H9 (cell line): ENCODE results near the gene MED25. TPM values are rescaled to one million over a fixed set of nuclear protein-coding genes. Genes with fewer than 3 reads are reported as not detected.

ENCODE experiments used
- DNase-seq: peaks from one replicate; pipeline ENCODE4 v3.0.0-alpha.2; 2017
- H2AFZ ChIP-seq: one replicate; pipeline ENCODE4 v1.6.1; 2013; ENCODE audit warnings: mild to moderate bottlenecking, low read length, control low read depth, moderate library complexity
- H2AK5ac ChIP-seq: 2 replicates; pipeline ENCODE4 v1.6.1; 2013; ENCODE audit warnings: low read length, control low read depth, mixed read lengths; ENCODE audit not compliant: insufficient read length
- H2BK120ac ChIP-seq: one replicate; pipeline ENCODE4 v1.6.1; 2013; ENCODE audit warnings: low read depth, mild to moderate bottlenecking, low read length, control low read depth, inconsistent platforms; ENCODE audit not compliant: poor library complexity, severe bottlenecking
- H2BK12ac ChIP-seq: 2 replicates; pipeline ENCODE4 v1.6.1; 2013; ENCODE audit warnings: low read length, control low read depth, mixed read lengths, low read depth; ENCODE audit not compliant: insufficient read length
- H2BK15ac ChIP-seq: 2 replicates; pipeline ENCODE4 v1.6.1; 2013; ENCODE audit warnings: low read depth, low read length, control low read depth
- H2BK20ac ChIP-seq: one replicate; pipeline ENCODE4 v1.6.1; 2013; ENCODE audit warnings: low read depth, mild to moderate bottlenecking, low read length, control low read depth, inconsistent platforms; ENCODE audit not compliant: poor library complexity, severe bottlenecking
- H2BK5ac ChIP-seq: 2 replicates; pipeline ENCODE4 v1.6.1; 2013; ENCODE audit warnings: low read length, control low read depth, mixed read lengths; ENCODE audit not compliant: insufficient read length
- H3K14ac ChIP-seq: 2 replicates; pipeline ENCODE4 v1.6.1; 2013; ENCODE audit warnings: low read length, control low read depth; ENCODE audit not compliant: insufficient read depth
- H3K18ac ChIP-seq: 2 replicates; pipeline ENCODE4 v1.6.1; 2013; ENCODE audit warnings: low read depth, mild to moderate bottlenecking, mixed read lengths, low read length, control low read depth; ENCODE audit not compliant: insufficient read length
- H3K23ac ChIP-seq: 2 replicates; pipeline ENCODE4 v1.6.1; 2013; ENCODE audit warnings: low read length, control low read depth, mixed read lengths, low read depth; ENCODE audit not compliant: insufficient read length
- H3K23me2 ChIP-seq: 2 replicates; pipeline ENCODE4 v1.6.1; 2013; ENCODE audit warnings: low read depth, mild to moderate bottlenecking, mixed read lengths, low read length, control low read depth; ENCODE audit not compliant: insufficient read length, poor library complexity, severe bottlenecking
- H3K27ac ChIP-seq: 2 replicates; pipeline ENCODE4 v1.5.1; 2013; ENCODE audit warnings: low read length, control low read depth, mixed read lengths, low read depth; ENCODE audit not compliant: insufficient read length
- H3K27me3 ChIP-seq: 2 replicates; pipeline ENCODE4 v1.6.1; 2013; ENCODE audit warnings: low read length, control low read depth, inconsistent platforms; ENCODE audit not compliant: insufficient read depth
- H3K4ac ChIP-seq: 2 replicates; pipeline ENCODE4 v1.6.1; 2013; ENCODE audit warnings: low read depth, mild to moderate bottlenecking, control low read depth, inconsistent platforms, low read length, moderate library complexity
- H3K4me1 ChIP-seq: 2 replicates; pipeline ENCODE4 v1.6.1; 2013; ENCODE audit warnings: low read length, control low read depth, inconsistent platforms; ENCODE audit not compliant: insufficient read depth
- H3K4me2 ChIP-seq: 2 replicates; pipeline ENCODE4 v1.6.1; 2013; ENCODE audit warnings: low read length, control low read depth, mixed read lengths; ENCODE audit not compliant: insufficient read length, insufficient read depth
- H3K56ac ChIP-seq: 2 replicates; pipeline ENCODE4 v1.6.1; 2013; ENCODE audit warnings: low read depth, mild to moderate bottlenecking, mixed read lengths, low read length, control low read depth; ENCODE audit not compliant: insufficient read length
- H3K79me1 ChIP-seq: 2 replicates; pipeline ENCODE4 v1.6.1; 2013; ENCODE audit warnings: low read depth, mild to moderate bottlenecking, moderate library complexity, low read length, control low read depth, inconsistent platforms; ENCODE audit not compliant: insufficient read depth, poor library complexity, severe bottlenecking
- H3K79me2 ChIP-seq: 2 replicates; pipeline ENCODE4 v1.6.1; 2013; ENCODE audit warnings: low read length, control low read depth, inconsistent platforms; ENCODE audit not compliant: insufficient read depth
- H3K9ac ChIP-seq: 2 replicates; pipeline ENCODE4 v1.6.1; 2013; ENCODE audit warnings: low read length, control low read depth, mixed read lengths; ENCODE audit not compliant: insufficient read length; ENCODE audit errors: extremely low read depth
- H3K9me3 ChIP-seq: one replicate; pipeline ENCODE4 v1.6.1; 2013; ENCODE audit warnings: low read depth, low read length, inconsistent platforms; ENCODE audit not compliant: control insufficient read depth
- H3T11ph ChIP-seq: one replicate; pipeline ENCODE4 v1.6.1; 2013; ENCODE audit warnings: mild to moderate bottlenecking, low read length, control low read depth, inconsistent platforms
- H4K20me1 ChIP-seq: one replicate; pipeline ENCODE4 v1.6.1; 2013; ENCODE audit not compliant: control insufficient read depth, insufficient read length, insufficient read depth
- H4K5ac ChIP-seq: 2 replicates; pipeline ENCODE4 v1.6.1; 2013; ENCODE audit warnings: low read depth, mild to moderate bottlenecking, mixed read lengths, low read length, control low read depth; ENCODE audit not compliant: insufficient read length
- H4K8ac ChIP-seq: replicated peaks from 2 replicates; pipeline ENCODE4 v1.6.1; 2013; ENCODE audit warnings: low read length, control low read depth, mixed read lengths, low read depth; ENCODE audit not compliant: insufficient read length
- H4K91ac ChIP-seq: 2 replicates; pipeline ENCODE4 v1.6.1; 2013; ENCODE audit warnings: low read depth, mild to moderate bottlenecking, moderate library complexity, mixed read lengths, low read length, control low read depth; ENCODE audit not compliant: insufficient read length
- H3K27ac Mint-ChIP-seq, 3 experiments: 2 replicates in 2 of 3; 3 replicates in 1 of 3; pipeline ENCODE4 v1.8.0; 2020 to 2021; ENCODE audit warnings: mixed read lengths in 3 of 3, mild to moderate bottlenecking in 1 of 3, moderate library complexity in 1 of 3
- H3K27me3 Mint-ChIP-seq: 2 replicates; pipeline ENCODE4 v1.8.0; 2021; ENCODE audit warnings: low read depth, mild to moderate bottlenecking, moderate library complexity, mixed read lengths
- H3K36me3 Mint-ChIP-seq, 3 experiments: 2 replicates in 2 of 3; 3 replicates in 1 of 3; pipeline ENCODE4 v1.8.0; 2020 to 2021; ENCODE audit warnings: low read depth in 3 of 3, mixed read lengths in 3 of 3; ENCODE audit not compliant: insufficient read depth in 1 of 3
- H3K4me1 Mint-ChIP-seq, 2 experiments: 2 replicates each; pipeline ENCODE4 v1.8.0; 2020; ENCODE audit warnings: mixed read lengths in 2 of 2
- H3K4me3 Mint-ChIP-seq, 2 experiments: 2 replicates in 1 of 2; 3 replicates in 1 of 2; pipeline ENCODE4 v1.8.0; 2020 to 2021; ENCODE audit warnings: mild to moderate bottlenecking in 2 of 2, mixed read lengths in 2 of 2, moderate library complexity in 1 of 2
- H3K9me3 Mint-ChIP-seq, 2 experiments: 2 replicates in 1 of 2; 3 replicates in 1 of 2; pipeline ENCODE4 v1.8.0; 2020; ENCODE audit warnings: mild to moderate bottlenecking in 2 of 2, mixed read lengths in 2 of 2, moderate library complexity in 1 of 2
- CTCF ChIP-seq: fragments of 200-600 bp; sonication (generic); conservative IDR thresholded peaks from 3 replicates; pipeline ENCODE4 v1.8.0; 2021; ENCODE audit warnings: antibody characterized with exemption, mild to moderate bottlenecking
- WGBS: extraction: QIAGEN DNeasy Blood & Tissue Kit; methylation state at CpG from one replicate; pipeline ENCODE4 v1.1.7; 2013; ENCODE audit warnings: missing lambda C conversion rate, low lambda C conversion rate, mixed read lengths; ENCODE audit not compliant: insufficient read length; ENCODE audit errors: extremely low coverage; 5-methylcytosine and 5-hydroxymethylcytosine counted together
- total RNA-seq: library from RNA; stranded (reverse); gene quantifications from 2 replicates; pipeline ENCODE4 v1.2.1, GENCODE V29; 2021

The MED25 gene
- total RNA-seq, 1 experiment from 2014 or later = 77.5 TPM

DNA sequence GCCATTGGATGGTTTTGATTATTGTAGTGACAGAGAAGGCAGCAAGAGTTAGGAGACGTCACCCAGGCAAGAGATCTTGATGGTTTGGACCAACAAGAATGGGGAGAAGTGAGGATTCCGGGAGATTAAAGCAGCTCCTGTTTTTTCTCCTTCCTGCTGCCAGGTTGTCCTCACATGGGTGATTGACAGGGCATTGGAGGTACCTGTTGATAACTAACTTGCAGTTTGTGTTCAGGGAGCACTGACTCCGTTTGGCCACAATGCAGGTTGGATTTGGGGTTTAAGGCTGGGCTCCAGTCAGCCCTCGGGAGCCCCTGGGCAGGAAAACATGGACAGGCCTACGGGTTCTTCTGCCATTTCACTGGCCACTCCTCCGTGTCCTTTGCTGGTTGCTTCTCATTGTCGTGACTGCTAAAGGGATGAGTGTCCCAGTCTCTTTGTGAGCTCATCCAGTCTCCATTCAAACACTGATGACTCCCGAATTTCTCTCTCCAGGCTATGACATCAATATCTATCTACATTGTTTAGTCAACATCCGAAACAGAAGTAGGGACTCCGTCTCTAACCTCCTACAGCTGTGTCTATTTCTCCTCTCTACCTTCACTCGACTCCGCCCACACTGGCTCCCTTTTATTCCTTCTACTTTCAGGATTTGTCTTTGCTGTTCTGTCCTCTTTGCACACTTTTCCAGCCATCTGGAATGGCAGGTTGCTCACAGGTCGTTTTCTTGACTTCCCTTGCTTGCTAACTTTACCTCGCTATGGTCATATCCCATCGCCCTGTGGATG is 31.5 kb downstream of the MED25 start:
- H4K8ac ChIP-seq = no peak overlapping the region
- peaks cover 10% of the 10 kb centered on the region for H3K23me2 ChIP-seq
- H2AFZ ChIP-seq = no peak overlapping the region
- no peak overlapping the region for H2BK15ac ChIP-seq
- DNase-seq = no peak
- Mint-ChIP-seq H3K4me1 (peaks cover 22 to 27% of the 10 kb centered on the region in 2 experiments), H3K27ac (no peak overlapping the region), H3K9me3 (peaks cover 0 to 4% of the 10 kb centered on the region in 2 experiments; a peak in 2 of 5 replicates), H3K27me3 (no peaks in the 10 kb centered on the region; the same call in 1 of the 2 replicates), H3K4me3 (peak overlapping the region; percentile 81 to 90), H3K36me3 (peaks cover 25 to 36% (median 26%) of the 10 kb centered on the region in 3 experiments)
- no peak overlapping the region for H2BK12ac ChIP-seq
- H3K4me2 ChIP-seq = peak overlapping the region; percentile 65
- no peak overlapping the region for H3K56ac ChIP-seq
- no peak overlapping the region for H3K14ac ChIP-seq
- peaks cover 11% of the 10 kb centered on the region for H3K79me1 ChIP-seq
- H3K4me1 ChIP-seq = no peaks in the 10 kb centered on the region; the same call in 1 of the 2 replicates
- H4K20me1 ChIP-seq = peaks cover 3% of the 10 kb centered on the region
- no peak overlapping the region for H3K4ac ChIP-seq
- no peak overlapping the region for H2AK5ac ChIP-seq
- H3K27ac ChIP-seq = no peak overlapping the region
- no peak overlapping the region for H2BK120ac ChIP-seq
- WGBS = no CpG with 5 or more reads among the region's 15 CpGs
- peaks cover 9% of the 10 kb centered on the region; the same call in 1 of the 2 replicates for H3K79me2 ChIP-seq
- H3T11ph ChIP-seq = no peak overlapping the region
- H3K23ac ChIP-seq = no peak overlapping the region
- H3K27me3 ChIP-seq = no peaks in the 10 kb centered on the region
- no peak overlapping the region for H3K18ac ChIP-seq
- no peak overlapping the region for H2BK5ac ChIP-seq
- no peak overlapping the region for H4K5ac ChIP-seq
- TF ChIP-seq CTCF = no peak
- no peak overlapping the region for H2BK20ac ChIP-seq
- H4K91ac ChIP-seq = no peak overlapping the region
- peak overlapping the region; percentile 66 for H3K9ac ChIP-seq
- no peaks in the 10 kb centered on the region for H3K9me3 ChIP-seq
